Measurements from ENCODE around the gene CLEC1B. TPM values are rescaled to one million over a fixed set of nuclear protein-coding genes. Genes with fewer than 3 reads are reported as not detected.
A peak's percentile ranks its signal among the peaks of the same experiment; 100 is the strongest.
"Not testable (repeated sequence)": the region's sequence is repeated elsewhere in the genome, so short reads cannot be mapped to it uniquely, and the experiment has no call there.

The CLEC1B gene
- total RNA-seq, 8 experiments from 2014 or later, result 0.31 TPM; not detected in 7

DNA sequence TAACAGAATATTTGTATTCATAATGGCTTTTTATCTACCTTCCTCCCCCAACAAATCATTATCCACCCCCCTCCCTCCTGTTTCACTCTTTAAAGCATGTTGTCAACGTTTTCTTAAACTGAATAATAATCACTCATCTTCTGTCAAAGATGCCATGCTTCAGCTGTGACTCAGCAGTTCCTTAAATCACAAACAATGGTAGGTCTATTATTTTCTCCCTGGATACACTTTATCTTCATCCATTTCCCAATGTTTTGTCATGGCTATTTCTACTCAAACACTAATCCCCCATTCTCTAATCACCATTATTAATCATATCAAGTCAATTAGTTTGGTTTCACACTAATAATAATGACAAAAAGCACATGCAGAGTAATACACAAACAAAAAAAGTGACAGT, 18.0 kb upstream of the CLEC1B start:
- in situ Hi-C loops (cut with MboI; ENCODE audit: low pct_unique_long_range_greater_than_20kb in 2 of 9, low sequenced_read_pairs in 9 of 9, unreplicated experiment in 9 of 9), result no loop called here
- Histone ChIP-seq H3K4me3 (no peak overlapping the region), H3K4me1 (replicated peaks in 1 of 2) (peaks cover 0 to 2% of the 10 kb centered on the region in 2 donors), H3K27ac (no peak overlapping the region)
- 0 to 13% (median 0%) methylated on average over 1 of the region's 1 CpG; no CpG with 5 or more reads in 1 of the 10 experiments for WGBS, 10 experiments
- peak in 3 of 8 experiments; percentile 17 to 40 (median 29) for ATAC-seq (replicated peaks in 6 of 8)

DNA sequence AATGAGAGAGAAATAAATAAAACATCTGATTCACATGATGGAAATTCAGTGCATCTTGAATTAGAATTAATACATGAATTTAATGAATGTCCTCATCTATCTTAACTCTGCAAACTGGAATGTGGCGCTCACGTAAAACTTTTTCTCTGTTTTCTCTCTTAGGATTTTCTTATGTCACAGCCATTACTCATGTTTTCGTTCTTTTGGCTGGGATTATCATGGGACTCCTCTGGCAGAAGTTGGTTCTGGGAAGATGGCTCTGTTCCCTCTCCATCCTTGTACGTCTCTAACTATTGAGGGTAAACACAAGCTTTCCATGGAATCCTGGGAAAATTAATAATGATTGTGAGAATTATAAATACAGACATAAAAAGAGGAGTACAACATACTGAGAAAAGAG, 16.5 kb upstream of the CLEC1B start:
- in situ Hi-C loops (cut with MboI; ENCODE audit: low pct_unique_long_range_greater_than_20kb in 2 of 9, low sequenced_read_pairs in 9 of 9, unreplicated experiment in 9 of 9), result no loop called here
- Histone ChIP-seq H3K27ac (no peak overlapping the region), H3K4me1 (replicated peaks in 1 of 2) (peaks cover 0 to 2% of the 10 kb centered on the region in 2 donors), H3K4me3 (no peak overlapping the region)
- no peak for ATAC-seq (replicated peaks in 6 of 8)
- 48 to 100% (median 98%) methylated on average over 1 to 4 of the region's 4 CpGs for WGBS, 10 experiments

DNA sequence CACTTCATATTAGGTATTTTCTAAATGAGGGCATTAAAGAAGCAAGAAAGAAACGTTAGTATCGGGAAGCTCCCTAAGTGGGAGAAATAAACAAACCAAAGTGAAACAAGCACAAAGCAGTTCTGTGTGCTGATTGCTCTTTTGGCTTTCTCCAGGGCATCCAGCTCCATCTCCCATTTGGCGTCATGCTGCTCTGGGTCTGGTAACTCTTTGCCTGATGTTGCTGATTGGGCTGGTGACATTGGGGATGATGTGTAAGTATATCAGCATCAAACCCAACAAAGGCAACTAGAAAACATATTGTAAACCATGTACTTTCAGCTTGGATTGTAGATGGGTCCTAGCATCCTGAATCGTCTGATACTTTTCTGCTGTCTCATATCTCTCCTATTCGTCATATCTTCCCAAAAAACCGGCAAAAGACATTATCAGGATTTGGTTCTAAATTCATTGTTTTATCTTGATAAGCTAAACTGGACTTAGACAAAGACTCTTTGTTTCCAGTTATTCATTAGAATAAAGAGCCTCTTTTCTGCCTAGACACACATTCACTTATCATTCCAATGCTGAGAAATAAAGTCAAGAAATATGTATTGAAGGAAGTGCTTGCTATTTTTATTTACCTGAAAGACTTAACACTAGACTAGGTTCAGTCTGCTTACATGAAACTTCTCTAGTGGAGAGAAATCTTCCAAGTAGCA, 13.9 kb upstream of the CLEC1B start:
- in situ Hi-C loops (cut with MboI; ENCODE audit: low pct_unique_long_range_greater_than_20kb in 2 of 9, low sequenced_read_pairs in 9 of 9, unreplicated experiment in 9 of 9), result no loop called here
- H3K27ac ChIP-seq, result no peak overlapping the region
- no peak overlapping the region for H3K4me3 ChIP-seq
- no peak for ATAC-seq (replicated peaks in 6 of 8)
- peaks cover 0 to 2% of the 10 kb centered on the region in 2 donors for H3K4me1 ChIP-seq (replicated peaks in 1 of 2)
- WGBS, 10 experiments, result 39 to 100% (median 87%) methylated on average over 1 to 6 of the region's 6 CpGs; no CpG with 5 or more reads in 1 of the 10 experiments

DNA sequence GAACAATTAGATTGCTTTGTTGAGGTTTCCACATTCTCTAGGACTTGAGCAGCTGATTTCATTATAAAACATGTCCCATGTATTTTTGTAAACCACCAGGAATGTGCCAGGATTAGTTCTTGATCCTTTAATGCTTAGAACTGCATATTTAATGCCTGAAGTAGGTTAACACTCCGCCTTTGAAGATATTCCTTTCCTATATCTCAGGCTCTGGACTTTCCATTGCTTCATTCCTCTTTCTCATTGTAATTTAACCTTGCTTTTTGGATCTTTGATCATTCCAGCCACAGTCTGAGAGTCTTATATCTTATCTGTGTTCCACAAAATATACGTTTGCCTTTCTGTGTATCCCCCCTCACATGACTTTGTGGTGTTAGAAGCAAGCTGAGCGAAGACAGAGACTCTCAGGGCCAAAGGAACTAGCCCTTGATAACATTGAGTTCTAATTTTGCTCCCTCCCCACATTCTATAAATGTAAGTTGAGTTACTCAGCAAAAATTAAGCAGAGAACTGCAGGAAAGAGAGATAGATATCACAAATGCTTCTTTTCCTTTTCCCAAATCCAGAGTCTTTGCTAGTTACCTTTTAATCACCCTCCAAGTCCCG, 2.4 kb upstream of the CLEC1B start:
- ATAC-seq (replicated peaks in 6 of 8), result peak in 1 of 8 experiments; percentile 45
- 41 to 89% (median 78%) methylated on average over 2 to 4 of the region's 4 CpGs for WGBS, 10 experiments
- no peak overlapping the region for H3K4me3 ChIP-seq
- no peaks in the 10 kb centered on the region for H3K4me1 ChIP-seq (replicated peaks in 1 of 2)
- H3K27ac ChIP-seq, result no peak overlapping the region
- in situ Hi-C loops (cut with MboI; ENCODE audit: low pct_unique_long_range_greater_than_20kb in 2 of 9, low sequenced_read_pairs in 9 of 9, unreplicated experiment in 9 of 9), result no loop called here

DNA sequence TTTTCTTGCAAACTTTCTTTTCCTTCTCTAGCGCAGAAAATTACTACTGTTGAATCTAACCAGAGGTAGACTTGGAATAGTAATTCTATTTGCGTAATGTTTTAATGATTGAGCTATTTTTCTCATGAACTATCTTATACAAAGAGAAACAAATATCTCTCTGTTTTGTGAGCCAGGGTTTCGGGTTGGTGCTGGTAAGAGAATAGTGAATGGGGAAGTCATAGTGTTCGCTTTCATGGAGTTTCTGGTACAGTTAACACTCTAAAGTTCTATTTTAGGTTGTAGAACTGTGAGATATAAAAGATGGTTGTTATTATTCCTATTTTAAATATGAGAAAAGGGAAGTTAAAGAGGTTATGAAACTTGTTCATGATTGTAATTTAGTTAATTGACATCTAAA, 6.6 kb downstream of the CLEC1B start:
- in situ Hi-C loops (cut with MboI; ENCODE audit: low pct_unique_long_range_greater_than_20kb in 2 of 9, low sequenced_read_pairs in 9 of 9, unreplicated experiment in 9 of 9), result no loop called here
- ATAC-seq (replicated peaks in 6 of 8), result no peak
- WGBS, 10 experiments, result 58 to 100% (median 92%) methylated on average over 2 to 4 of the region's 4 CpGs; no CpG with 5 or more reads in 1 of the 10 experiments

DNA sequence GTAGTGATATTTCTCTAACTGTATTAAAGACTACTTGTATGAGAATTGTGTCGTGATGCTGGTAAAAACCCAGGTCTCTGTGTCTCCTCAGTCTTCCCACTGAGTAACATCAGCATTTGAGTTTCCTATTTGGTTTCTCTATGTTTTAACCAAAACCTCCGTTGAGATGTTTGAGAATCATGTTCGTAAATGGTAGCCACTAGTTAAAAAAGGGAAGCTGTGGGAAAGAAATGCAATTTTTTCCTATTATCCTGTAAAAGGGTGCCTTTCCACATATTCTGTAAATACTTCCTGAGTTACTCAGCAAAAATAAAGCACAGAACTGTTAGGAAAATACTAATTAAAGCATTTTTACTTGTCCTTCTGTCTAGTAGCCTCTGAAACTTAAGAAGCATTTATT, 7.0 kb downstream of the CLEC1B start:
- in situ Hi-C loops (cut with MboI; ENCODE audit: low pct_unique_long_range_greater_than_20kb in 2 of 9, low sequenced_read_pairs in 9 of 9, unreplicated experiment in 9 of 9), result no loop called here
- H3K27ac ChIP-seq, result no peak overlapping the region
- H3K4me3 ChIP-seq, result no peak overlapping the region
- no peak for ATAC-seq (replicated peaks in 6 of 8)
- H3K4me1 ChIP-seq (replicated peaks in 1 of 2), result no peaks in the 10 kb centered on the region
- WGBS, 10 experiments, result 20 to 100% (median 70%) methylated on average over 1 to 3 of the region's 3 CpGs; no CpG with 5 or more reads in 1 of the 10 experiments

More for the DNA sequence above, 6.6 kb downstream of the CLEC1B start:
- Histone ChIP-seq H3K4me1 (replicated peaks in 1 of 2) (no peaks in the 10 kb centered on the region), H3K4me3 (no peak overlapping the region), H3K27ac (no peak overlapping the region)

DNA sequence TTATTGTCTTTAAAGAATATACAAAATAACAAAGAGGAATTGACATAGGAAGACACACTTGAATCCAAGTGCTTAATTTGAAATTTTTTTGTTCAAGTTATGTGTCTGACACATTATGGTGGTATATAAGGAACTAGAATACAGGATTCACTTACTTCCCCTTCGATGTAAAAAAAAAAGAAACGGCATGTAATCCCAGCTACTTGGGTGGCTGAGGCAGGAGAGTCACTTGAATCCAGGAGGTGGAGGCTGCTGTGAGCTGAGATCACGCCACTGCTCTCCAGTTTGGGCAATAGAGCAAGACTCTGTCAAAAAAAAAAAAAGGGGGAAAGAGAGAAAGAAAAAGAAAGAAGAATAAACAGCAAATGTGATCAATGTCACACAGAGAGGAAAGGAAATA, 18.8 kb downstream of the CLEC1B start:
- no peak overlapping the region for H3K4me3 ChIP-seq
- 27 to 80% (median 62%) methylated on average over 1 to 3 of the region's 3 CpGs for WGBS, 10 experiments
- H3K27ac ChIP-seq, result no peak overlapping the region
- ATAC-seq (replicated peaks in 6 of 8), result no peak
- in situ Hi-C loops (cut with MboI; ENCODE audit: low pct_unique_long_range_greater_than_20kb in 2 of 9, low sequenced_read_pairs in 9 of 9, unreplicated experiment in 9 of 9), result no loop called here
- no peaks in the 10 kb centered on the region for H3K4me1 ChIP-seq (replicated peaks in 1 of 2)

DNA sequence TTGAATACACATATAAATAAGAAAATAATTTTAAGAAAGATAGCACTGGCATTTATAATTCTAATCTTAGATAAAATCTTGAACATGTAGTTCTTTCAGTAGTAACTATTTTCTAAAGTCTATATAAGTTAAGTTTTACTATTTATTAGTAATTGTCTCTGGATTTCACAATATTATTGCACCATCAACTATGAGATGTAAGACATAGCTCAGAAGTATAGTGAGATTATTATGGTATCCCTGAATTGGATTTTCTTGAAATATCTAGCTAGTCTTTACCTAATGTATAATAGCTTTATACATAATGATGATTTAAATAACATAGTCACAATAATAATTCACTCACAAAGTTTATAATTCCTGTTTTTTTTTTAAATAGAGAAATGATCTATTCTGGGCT, 21.0 kb downstream of the CLEC1B start:
- Histone ChIP-seq H3K4me3 (no peak overlapping the region), H3K4me1 (replicated peaks in 1 of 2) (no peaks in the 10 kb centered on the region), H3K27ac (no peak overlapping the region)
- no peak for ATAC-seq (replicated peaks in 6 of 8)
- in situ Hi-C loops (cut with MboI; ENCODE audit: low pct_unique_long_range_greater_than_20kb in 2 of 9, low sequenced_read_pairs in 9 of 9, unreplicated experiment in 9 of 9), result no loop called here

DNA sequence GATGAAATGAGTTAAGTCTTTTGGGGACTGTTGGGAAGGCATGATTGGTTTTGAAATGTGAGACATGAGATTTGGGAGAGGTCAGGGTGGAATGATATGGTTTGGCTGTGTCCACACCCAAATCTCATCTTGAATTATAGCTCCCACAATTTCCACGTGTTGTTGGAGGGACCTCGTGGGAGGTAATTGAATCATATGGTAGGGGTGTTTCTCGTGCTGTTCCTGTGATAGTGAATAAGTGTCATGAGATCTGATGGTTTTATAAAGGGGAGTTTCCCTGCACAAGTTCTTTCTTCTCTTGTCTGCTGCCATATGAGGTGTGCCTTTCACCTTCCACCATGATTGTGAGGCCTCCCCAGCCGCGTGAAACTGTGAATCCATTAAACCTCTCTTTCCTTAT, 22.3 kb downstream of the CLEC1B start:
- H3K4me1 ChIP-seq (replicated peaks in 1 of 2); in situ Hi-C loops (cut with MboI; ENCODE audit: low pct_unique_long_range_greater_than_20kb in 2 of 9, low sequenced_read_pairs in 9 of 9, unreplicated experiment in 9 of 9); H3K4me3 ChIP-seq; H3K27ac ChIP-seq; ATAC-seq (replicated peaks in 6 of 8): not testable (repeated sequence)
- 0 to 38% (median 21%) methylated on average over 2 to 4 of the region's 5 CpGs; no CpG with 5 or more reads in 3 of the 10 experiments for WGBS, 10 experiments

DNA sequence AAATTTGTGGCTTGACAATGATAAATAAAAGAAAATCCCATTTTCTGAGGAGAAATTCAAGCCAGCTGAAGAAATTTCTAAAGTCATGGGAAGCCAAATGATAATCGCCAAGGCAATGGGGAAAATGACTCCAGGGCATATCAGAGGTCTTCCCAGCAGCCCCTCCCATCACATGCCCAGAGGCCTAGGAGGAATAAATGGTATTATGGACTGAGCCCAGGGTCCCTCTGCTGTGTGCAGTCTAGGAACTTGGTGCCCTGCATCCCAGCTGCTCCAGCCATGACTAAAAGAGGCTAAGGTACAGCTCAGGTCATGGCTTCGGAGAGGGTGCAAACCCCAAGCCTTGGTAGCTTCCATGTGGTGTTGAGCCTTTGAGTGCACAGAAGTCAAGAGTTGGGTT, 23.3 kb downstream of the CLEC1B start:
- Histone ChIP-seq H3K27ac (no peak overlapping the region), H3K4me1 (replicated peaks in 1 of 2) (no peaks in the 10 kb centered on the region), H3K4me3 (no peak overlapping the region)
- no peak for ATAC-seq (replicated peaks in 6 of 8)
- in situ Hi-C loops (cut with MboI; ENCODE audit: low pct_unique_long_range_greater_than_20kb in 2 of 9, low sequenced_read_pairs in 9 of 9, unreplicated experiment in 9 of 9), result no loop called here
- 74 to 86% (median 80%) methylated on average over 1 to 2 of the region's 2 CpGs; no CpG with 5 or more reads in 6 of the 10 experiments for WGBS, 10 experiments

DNA sequence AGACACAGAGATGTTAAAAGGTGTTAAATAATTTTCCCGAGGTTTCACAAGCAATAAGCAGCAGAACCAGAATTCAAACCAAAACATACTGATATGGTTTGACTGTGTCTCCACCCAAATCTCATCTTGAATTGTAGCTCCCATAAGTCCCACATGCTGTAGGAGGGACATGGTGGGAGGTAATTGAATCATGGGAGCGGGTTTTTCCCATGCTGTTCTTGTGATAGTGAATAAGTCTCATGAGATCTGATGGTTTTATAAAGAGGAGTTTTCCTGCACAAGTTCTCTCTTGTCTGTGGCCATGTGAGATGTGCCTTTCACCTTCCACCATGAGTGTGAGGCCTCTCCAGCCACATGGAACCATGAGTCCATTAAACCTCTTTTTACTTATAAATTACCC, 24.2 kb downstream of the CLEC1B start:
- H3K27ac ChIP-seq; H3K4me3 ChIP-seq; ATAC-seq (replicated peaks in 6 of 8); H3K4me1 ChIP-seq (replicated peaks in 1 of 2); in situ Hi-C loops (cut with MboI; ENCODE audit: low pct_unique_long_range_greater_than_20kb in 2 of 9, low sequenced_read_pairs in 9 of 9, unreplicated experiment in 9 of 9): not testable (repeated sequence)
- 17 to 100% (median 90%) methylated on average over 1 to 2 of the region's 2 CpGs; no CpG with 5 or more reads in 2 of the 10 experiments for WGBS, 10 experiments

DNA sequence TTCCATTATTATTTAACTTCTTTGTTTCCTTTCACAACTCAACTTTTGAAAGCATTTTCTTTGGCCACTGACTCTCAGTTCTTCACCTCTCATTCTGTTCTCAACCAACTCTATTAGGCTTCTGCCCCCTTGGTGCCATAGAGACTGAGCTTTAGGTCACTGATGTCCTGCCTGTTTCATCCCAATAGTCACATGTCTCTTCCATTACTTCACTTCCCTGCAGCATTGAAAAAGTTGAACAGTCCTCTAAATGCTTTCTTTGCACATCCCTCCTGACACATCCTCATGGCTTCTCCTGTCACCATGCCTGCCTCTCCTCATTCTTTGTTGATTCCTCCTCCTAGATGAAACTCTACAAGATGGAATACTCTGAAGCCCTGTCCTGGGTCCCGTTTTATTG, 25.0 kb downstream of the CLEC1B start:
- no peak overlapping the region for H3K4me3 ChIP-seq
- ATAC-seq (replicated peaks in 6 of 8), result no peak
- no peaks in the 10 kb centered on the region for H3K4me1 ChIP-seq (replicated peaks in 1 of 2)
- no peak overlapping the region for H3K27ac ChIP-seq
- in situ Hi-C loops (cut with MboI; ENCODE audit: low pct_unique_long_range_greater_than_20kb in 2 of 9, low sequenced_read_pairs in 9 of 9, unreplicated experiment in 9 of 9), result no loop called here
- WGBS, 10 experiments, result 0 to 88% (median 46%) methylated on average over 1 of the region's 1 CpG; no CpG with 5 or more reads in 2 of the 10 experiments

DNA sequence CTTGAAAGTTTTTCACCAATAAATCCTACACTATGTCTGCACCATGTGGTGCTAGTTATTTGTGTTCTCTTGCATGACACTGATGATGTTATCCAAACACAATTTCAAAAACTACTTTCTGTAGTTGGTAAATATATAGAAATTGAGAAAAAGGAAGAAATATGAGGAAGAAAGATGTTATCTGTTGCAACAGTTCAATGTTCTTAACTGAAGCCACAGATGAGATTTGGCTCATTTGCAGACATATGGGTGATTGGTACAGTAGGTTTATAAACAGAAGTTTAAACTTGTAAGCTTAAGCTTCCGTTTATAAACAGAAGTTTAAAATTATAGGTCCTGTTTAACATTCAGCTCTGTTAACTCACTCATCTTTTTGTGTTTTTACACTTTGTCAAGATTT, 27.7 kb downstream of the CLEC1B start, which contains the start of gene CLEC12A:
Gene CLEC12A (plus strand): TSS at position 229 of the 400 bp plus-strand sequence. CDS start 188 bp downstream, outside the sequence.
- no peaks in the 10 kb centered on the region for H3K4me1 ChIP-seq (replicated peaks in 1 of 2)
- no peak for ATAC-seq (replicated peaks in 6 of 8)
- 8 to 100% (median 60%) methylated on average over 1 of the region's 1 CpG; no CpG with 5 or more reads in 1 of the 10 experiments for WGBS, 10 experiments
- in situ Hi-C loops (cut with MboI; ENCODE audit: low pct_unique_long_range_greater_than_20kb in 2 of 9, low sequenced_read_pairs in 9 of 9, unreplicated experiment in 9 of 9), result no loop called here
- no peak within 1 kb of the TSS for H3K4me3 ChIP-seq
- no peak within 1 kb of the TSS for H3K27ac ChIP-seq

Data from motor neuron (in vitro differentiated cells).